K562 (cell line): ENCODE data around the gene AGFG2. TPM values are rescaled to one million over a fixed set of nuclear protein-coding genes. Genes with fewer than 3 reads are reported as not detected.

Source experiments
- CAMTA2 ChIP-seq: fragments of 250-450 bp; sonication (Bioruptor Pico); conservative IDR thresholded peaks from 2 replicates; pipeline ENCODE4 v1.5.1; 2022
- CBFA2T2 ChIP-seq: fragments of 450-650 bp; conservative IDR thresholded peaks from 2 replicates; pipeline ENCODE4 v1.6.1; 2017; ENCODE audit warnings: mild to moderate bottlenecking
- DACH1 ChIP-seq: fragments of 450-650 bp; IDR thresholded peaks from 2 replicates; pipeline ENCODE4 v1.6.1; 2018; ENCODE audit not compliant: partially characterized antibody
- ELF1 ChIP-seq: fragments of 200-800 bp; sonication (Bioruptor generic); IDR thresholded peaks from 2 replicates; pipeline ENCODE4 v1.6.1; 2016; ENCODE audit warnings: missing genetic modification characterization, missing compliant biosample characterization
- EZH2 ChIP-seq: IDR thresholded peaks from 2 replicates; pipeline ENCODE4 v1.6.1; 2012; ENCODE audit warnings: low read depth, mild to moderate bottlenecking, inconsistent platforms, low read length, borderline replicate concordance
- FIP1L1 ChIP-seq: fragments of 200-400 bp; formaldehyde crosslinking; IDR thresholded peaks from 2 replicates; pipeline ENCODE4 v1.6.1; 2018; ENCODE audit warnings: mild to moderate bottlenecking, low read depth, low read length; ENCODE audit not compliant: poor library complexity, severe bottlenecking
- GABPB1 ChIP-seq: sonication (generic); formaldehyde crosslinking; IDR thresholded peaks from 2 replicates; pipeline ENCODE4 v1.8.0; 2022; ENCODE audit warnings: mild to moderate bottlenecking, missing genetic modification reagents
- KAT7 ChIP-seq: sonication (generic); formaldehyde crosslinking; IDR thresholded peaks from 2 replicates; pipeline ENCODE4 v1.8.0; 2022; ENCODE audit warnings: missing genetic modification reagents, mild to moderate bottlenecking, borderline replicate concordance
- L3MBTL2 ChIP-seq: fragments of 450-650 bp; IDR thresholded peaks from 2 replicates; pipeline ENCODE4 v1.6.1; 2016; ENCODE audit warnings: mild to moderate bottlenecking, moderate library complexity
- MBD2 ChIP-seq: sonication (generic); IDR thresholded peaks from 2 replicates; pipeline ENCODE4 v1.6.1; 2016; ENCODE audit warnings: low read depth, borderline replicate concordance
- SAP30 ChIP-seq: fragments of 200-600 bp; sonication (generic); IDR thresholded peaks from 2 replicates; pipeline ENCODE4 v1.6.1; 2012; ENCODE audit warnings: borderline replicate concordance, low read depth, mild to moderate bottlenecking, moderate library complexity, low read length, control low read depth, inconsistent platforms; ENCODE audit not compliant: insufficient read depth, poor library complexity, severe bottlenecking
- XRCC5 ChIP-seq: fragments of 200-400 bp; formaldehyde crosslinking; IDR thresholded peaks from 2 replicates; pipeline ENCODE4 v1.6.1; 2017; ENCODE audit warnings: low read depth, mild to moderate bottlenecking, low read length
- ZFX ChIP-seq: sonication (generic); formaldehyde crosslinking; IDR thresholded peaks from 2 replicates; pipeline ENCODE4 v1.8.0; 2022; ENCODE audit warnings: mild to moderate bottlenecking, missing genetic modification reagents, moderate library complexity
- ZNF830 ChIP-seq: fragments of 250-450 bp; sonication (Bioruptor Pico); IDR thresholded peaks from 2 replicates; pipeline ENCODE4 v1.5.0; 2021; ENCODE audit warnings: mild to moderate bottlenecking
- polyA plus RNA-seq, 8 experiments: library from polyadenylated mRNA; depleted of rRNA in 4 of 8; stranded (reverse) in 5 of 8; unstranded in 3 of 8; fragments of >200 nt; fragmentation: Nextera tagmentation in 2 of 8; fragmentation: Illumina TruSeq in 1 of 8; extraction: Ambion mirVana in 2 of 8; extraction: Trizol in 1 of 8; gene quantifications; 2 replicates each; pipeline versions ENCODE4 v1.2.1 to v1.2.3, GENCODE V29; 2011 to 2014; ENCODE audit warnings: inconsistent platforms in 1 of 8, missing spikeins in 1 of 8
- total RNA-seq, 7 experiments: library from RNA; depleted of rRNA in 6 of 7; stranded (reverse); fragments of >200 nt in 6 of 7; fragmentation: Illumina TruSeq in 2 of 7; extraction: Trizol in 2 of 7; gene quantifications; 2 replicates each; pipeline versions ENCODE4 v1.2.1 to v1.2.3, GENCODE V29; 2011 to 2021; ENCODE audit warnings: low replicate concordance in 1 of 7
- TF ChIP-seq, protein P1 (sequence below): fragments of 250-450 bp; sonication (Bioruptor Pico); IDR thresholded peaks from 2 replicates; pipeline ENCODE4 v1.9.0; 2021; ENCODE audit warnings: mild to moderate bottlenecking, inconsistent platforms
- TF ChIP-seq, protein P2 (sequence below): fragments of 250-450 bp; sonication (Bioruptor Pico); IDR thresholded peaks from 2 replicates; pipeline ENCODE4 v1.4.0; 2020; ENCODE audit warnings: mild to moderate bottlenecking
- TF ChIP-seq, protein P3 (sequence below), 2 experiments: fragments of 450-650 bp; IDR thresholded peaks; 2 replicates each; pipeline ENCODE4 v1.6.1; 2016; ENCODE audit warnings: mild to moderate bottlenecking in 2 of 2, borderline replicate concordance in 1 of 2, low read depth in 1 of 2, moderate library complexity in 1 of 2

AGFG2 gene
- total and polyA plus RNA-seq, 9 of the 15 experiments (the other 6 are each of a cell fraction or from before 2014, with no cell fraction given) = 0.31 to 23.1 (median 6.5) TPM

- TF ChIP-seq FIP1L1 (no peak), CBFA2T2 (no peak), SAP30 (peak; percentile 24), ZNF830 (CRISPR knock-in tag) (no peak), EZH2 (no peak), MBD2 (no peak), KAT7 (CRISPR knock-in tag) (no peak), CAMTA2 (0 out of 2 replicates have a peak, but pooled peaks have one; percentile 31), GABPB1 (CRISPR knock-in tag) (no peak), XRCC5 (0 out of 2 replicates have a peak, but pooled peaks have one; percentile 39), ELF1 (tag) (no peak), L3MBTL2 (peak; percentile 89), ZFX (CRISPR knock-in tag) (0 out of 2 replicates have a peak, but pooled peaks have one; percentile 45), DACH1 (no peak)
- TF ChIP-seq, protein P1, sequence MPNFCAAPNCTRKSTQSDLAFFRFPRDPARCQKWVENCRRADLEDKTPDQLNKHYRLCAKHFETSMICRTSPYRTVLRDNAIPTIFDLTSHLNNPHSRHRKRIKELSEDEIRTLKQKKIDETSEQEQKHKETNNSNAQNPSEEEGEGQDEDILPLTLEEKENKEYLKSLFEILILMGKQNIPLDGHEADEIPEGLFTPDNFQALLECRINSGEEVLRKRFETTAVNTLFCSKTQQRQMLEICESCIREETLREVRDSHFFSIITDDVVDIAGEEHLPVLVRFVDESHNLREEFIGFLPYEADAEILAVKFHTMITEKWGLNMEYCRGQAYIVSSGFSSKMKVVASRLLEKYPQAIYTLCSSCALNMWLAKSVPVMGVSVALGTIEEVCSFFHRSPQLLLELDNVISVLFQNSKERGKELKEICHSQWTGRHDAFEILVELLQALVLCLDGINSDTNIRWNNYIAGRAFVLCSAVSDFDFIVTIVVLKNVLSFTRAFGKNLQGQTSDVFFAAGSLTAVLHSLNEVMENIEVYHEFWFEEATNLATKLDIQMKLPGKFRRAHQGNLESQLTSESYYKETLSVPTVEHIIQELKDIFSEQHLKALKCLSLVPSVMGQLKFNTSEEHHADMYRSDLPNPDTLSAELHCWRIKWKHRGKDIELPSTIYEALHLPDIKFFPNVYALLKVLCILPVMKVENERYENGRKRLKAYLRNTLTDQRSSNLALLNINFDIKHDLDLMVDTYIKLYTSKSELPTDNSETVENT (CRISPR knock-in tag) = peak; percentile 13; the same call in 1 of the 2 replicates
- TF ChIP-seq, protein P2, sequence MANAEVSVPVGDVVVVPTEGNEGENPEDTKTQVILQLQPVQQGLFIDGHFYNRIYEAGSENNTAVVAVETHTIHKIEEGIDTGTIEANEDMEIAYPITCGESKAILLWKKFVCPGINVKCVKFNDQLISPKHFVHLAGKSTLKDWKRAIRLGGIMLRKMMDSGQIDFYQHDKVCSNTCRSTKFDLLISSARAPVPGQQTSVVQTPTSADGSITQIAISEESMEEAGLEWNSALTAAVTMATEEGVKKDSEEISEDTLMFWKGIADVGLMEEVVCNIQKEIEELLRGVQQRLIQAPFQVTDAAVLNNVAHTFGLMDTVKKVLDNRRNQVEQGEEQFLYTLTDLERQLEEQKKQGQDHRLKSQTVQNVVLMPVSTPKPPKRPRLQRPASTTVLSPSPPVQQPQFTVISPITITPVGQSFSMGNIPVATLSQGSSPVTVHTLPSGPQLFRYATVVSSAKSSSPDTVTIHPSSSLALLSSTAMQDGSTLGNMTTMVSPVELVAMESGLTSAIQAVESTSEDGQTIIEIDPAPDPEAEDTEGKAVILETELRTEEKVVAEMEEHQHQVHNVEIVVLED (CRISPR knock-in tag) = no peak
- TF ChIP-seq, protein P3, sequence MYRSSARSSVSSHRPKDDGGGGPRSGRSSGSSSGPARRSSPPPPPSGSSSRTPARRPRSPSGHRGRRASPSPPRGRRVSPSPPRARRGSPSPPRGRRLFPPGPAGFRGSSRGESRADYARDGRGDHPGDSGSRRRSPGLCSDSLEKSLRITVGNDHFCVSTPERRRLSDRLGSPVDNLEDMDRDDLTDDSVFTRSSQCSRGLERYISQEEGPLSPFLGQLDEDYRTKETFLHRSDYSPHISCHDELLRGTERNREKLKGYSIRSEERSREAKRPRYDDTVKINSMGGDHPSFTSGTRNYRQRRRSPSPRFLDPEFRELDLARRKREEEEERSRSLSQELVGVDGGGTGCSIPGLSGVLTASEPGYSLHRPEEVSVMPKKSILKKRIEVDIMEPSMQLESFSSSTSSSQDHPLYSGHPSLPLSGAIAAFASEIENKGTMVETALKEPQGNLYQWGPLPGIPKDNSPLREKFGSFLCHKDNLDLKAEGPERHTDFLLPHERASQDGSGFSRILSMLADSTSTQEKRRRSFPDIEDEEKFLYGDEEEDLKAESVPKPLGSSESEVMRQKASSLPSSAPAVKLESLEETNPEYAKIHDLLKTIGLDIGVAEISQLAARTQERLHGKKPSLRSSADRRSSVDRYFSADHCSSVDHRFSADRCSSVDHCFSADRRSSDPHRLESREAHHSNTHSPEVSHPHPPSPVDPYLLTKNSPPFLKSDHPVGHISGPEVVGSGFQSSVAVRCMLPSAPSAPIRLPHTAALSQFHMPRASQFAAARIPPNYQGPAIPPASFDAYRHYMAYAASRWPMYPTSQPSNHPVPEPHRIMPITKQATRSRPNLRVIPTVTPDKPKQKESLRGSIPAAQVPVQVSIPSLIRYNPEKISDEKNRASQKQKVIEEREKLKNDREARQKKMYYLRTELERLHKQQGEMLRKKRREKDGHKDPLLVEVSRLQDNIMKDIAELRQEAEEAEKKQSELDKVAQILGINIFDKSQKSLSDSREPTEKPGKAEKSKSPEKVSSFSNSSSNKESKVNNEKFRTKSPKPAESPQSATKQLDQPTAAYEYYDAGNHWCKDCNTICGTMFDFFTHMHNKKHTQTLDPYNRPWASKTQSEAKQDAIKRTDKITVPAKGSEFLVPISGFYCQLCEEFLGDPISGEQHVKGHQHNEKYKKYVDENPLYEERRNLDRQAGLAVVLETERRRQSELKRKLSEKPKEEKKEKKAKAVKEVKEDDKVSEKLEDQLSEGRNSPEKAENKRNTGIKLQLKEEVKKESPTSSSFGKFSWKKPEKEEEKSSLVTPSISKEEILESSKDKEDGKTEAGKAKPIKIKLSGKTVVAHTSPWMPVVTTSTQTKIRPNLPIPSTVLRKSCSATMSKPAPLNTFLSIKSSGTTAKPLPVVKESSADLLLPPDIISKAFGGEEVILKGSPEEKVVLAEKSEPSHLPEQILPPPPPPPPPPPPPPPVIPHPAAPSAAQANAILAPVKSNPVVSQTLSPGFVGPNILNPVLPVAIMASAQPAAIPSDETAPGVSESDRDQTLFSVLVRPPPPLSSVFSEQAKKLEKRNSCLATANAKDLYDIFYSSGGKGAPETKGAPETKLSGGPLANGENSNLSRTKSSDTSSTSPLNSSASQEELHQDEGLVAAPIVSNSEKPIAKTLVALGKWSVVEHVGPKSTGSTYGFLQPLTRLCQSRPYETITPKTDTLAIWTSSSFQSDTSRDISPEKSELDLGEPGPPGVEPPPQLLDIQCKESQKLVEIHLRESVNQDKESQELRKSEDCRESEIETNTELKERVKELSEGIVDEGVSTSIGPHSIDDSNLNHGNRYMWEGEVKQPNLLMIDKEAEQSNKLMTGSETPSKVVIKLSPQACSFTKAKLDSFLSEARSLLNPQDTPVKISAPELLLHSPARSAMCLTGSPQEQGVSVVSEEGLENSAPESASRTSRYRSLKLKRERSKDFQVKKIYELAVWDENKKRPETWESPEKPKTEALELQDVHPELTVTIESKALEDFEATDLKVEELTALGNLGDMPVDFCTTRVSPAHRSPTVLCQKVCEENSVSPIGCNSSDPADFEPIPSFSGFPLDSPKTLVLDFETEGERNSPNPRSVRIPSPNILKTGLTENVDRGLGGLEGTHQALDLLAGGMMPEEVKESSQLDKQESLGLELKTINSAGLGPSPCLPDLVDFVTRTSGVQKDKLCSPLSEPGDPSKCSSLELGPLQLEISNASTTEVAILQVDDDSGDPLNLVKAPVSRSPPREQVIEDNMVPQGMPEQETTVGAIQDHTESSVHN (IDR thresholded peaks at IDR 0.05; ENCODE audit: borderline replicate concordance in 1 of 2, low read depth in 1 of 2) = no peak
Observed at GRCh38 chr7:100603726-100604027, 64.7 kb downstream of the AGFG2 start (continued).
